ENCODE results near the gene CRYL1. TPM values are rescaled to one million over a fixed set of nuclear protein-coding genes. Genes with fewer than 3 reads are reported as not detected.

The CRYL1 gene
- total and polyA plus RNA-seq, 7 donors = 33.0 to 183 (median 53.5) TPM

DNA sequence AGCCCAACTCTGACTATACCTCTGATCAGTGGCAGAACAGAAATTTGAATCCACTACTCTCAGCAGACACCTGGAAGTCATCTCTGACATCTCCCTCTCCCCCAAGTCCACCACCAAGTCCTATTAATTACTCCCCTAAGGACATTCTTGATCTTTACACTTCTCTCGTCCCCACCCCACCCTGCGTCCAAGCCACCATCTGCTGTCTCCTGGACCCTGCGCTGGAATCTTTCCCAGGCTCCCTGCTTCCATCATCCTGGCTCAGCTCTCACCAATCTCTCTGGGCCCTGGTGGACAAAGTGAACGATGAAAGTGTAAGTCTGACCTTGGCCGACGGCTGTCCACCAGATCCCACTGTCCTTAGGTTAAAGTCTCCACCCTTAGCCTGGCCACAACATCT is 147.9 kb downstream of the CRYL1 start:
- WGBS, 2 donors = 90% methylated on average over 6 of the region's 6 CpGs
- H3K27ac ChIP-seq = no peak overlapping the region
- no peak overlapping the region for H3K4me3 ChIP-seq
- TF ChIP-seq, protein P1, sequence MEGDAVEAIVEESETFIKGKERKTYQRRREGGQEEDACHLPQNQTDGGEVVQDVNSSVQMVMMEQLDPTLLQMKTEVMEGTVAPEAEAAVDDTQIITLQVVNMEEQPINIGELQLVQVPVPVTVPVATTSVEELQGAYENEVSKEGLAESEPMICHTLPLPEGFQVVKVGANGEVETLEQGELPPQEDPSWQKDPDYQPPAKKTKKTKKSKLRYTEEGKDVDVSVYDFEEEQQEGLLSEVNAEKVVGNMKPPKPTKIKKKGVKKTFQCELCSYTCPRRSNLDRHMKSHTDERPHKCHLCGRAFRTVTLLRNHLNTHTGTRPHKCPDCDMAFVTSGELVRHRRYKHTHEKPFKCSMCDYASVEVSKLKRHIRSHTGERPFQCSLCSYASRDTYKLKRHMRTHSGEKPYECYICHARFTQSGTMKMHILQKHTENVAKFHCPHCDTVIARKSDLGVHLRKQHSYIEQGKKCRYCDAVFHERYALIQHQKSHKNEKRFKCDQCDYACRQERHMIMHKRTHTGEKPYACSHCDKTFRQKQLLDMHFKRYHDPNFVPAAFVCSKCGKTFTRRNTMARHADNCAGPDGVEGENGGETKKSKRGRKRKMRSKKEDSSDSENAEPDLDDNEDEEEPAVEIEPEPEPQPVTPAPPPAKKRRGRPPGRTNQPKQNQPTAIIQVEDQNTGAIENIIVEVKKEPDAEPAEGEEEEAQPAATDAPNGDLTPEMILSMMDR (IDR thresholded peaks at IDR 0.05) = no peak
- TF ChIP-seq POLR2A (IDR thresholded peaks at IDR 0.05) = no peak
- TF ChIP-seq EP300 (IDR thresholded peaks at IDR 0.05) = no peak
- no peak for TF ChIP-seq POLR2AphosphoS5 (IDR thresholded peaks at IDR 0.05)
- H3K4me1 ChIP-seq = no peaks in the 10 kb centered on the region
- no peak for DNase-seq
- H3K27me3 ChIP-seq = no peaks in the 10 kb centered on the region
- intact Hi-C loops (cut with DNase I) = no loop called here
- no peaks in the 10 kb centered on the region for H3K9me3 ChIP-seq
- no peaks in the 10 kb centered on the region for H3K36me3 ChIP-seq

DNA sequence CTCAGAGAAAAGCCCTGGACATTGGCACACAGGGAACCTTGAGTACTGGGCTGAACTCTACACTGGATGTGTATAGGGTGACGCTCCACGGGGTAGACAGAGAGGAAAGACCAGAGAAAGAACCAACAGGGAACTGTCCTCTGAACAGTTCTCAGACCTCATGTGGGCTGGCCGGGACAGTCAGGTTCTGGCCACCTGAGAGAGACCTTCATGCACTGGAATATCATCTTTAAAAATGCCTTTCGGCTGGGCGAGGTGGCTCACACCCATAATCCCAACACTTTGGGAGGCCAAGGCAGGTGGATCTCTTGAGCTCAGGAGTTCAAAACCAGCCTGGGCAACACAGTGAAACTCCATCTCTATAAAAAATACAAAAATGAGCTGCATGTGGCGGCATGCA is 149.8 kb downstream of the CRYL1 start:
- intact Hi-C loops (cut with DNase I) = no loop called here
- 85 to 90% methylated on average over 6 of the region's 6 CpGs for WGBS, 2 donors
- H3K9me3 ChIP-seq = no peaks in the 10 kb centered on the region

DNA sequence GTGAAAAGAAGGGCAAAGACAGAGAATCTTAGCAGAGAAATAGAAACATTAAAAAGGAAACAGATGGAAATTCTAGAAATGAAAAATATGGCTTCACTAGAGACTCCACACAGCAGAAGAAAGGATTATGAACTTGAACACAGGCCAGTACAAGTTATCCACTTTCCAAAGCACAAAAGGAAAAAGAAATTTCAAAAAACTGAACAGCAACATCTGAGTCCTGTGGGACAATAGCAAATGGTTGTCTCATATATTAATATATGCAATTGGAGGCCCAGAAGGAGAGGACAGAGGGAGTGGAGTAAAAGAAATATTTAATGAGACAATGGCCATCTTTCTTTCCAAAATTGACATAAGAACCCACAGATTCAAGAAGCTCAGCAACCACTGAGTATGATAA is 151.8 kb downstream of the CRYL1 start:
- intact Hi-C loops (cut with DNase I) = no loop called here
- Histone ChIP-seq H3K36me3 (no peaks in the 10 kb centered on the region), H3K4me3 (no peak overlapping the region), H3K27ac (no peak overlapping the region), H3K4me1 (no peaks in the 10 kb centered on the region), H3K27me3 (no peaks in the 10 kb centered on the region), H3K9me3 (no peaks in the 10 kb centered on the region)
- no peak for TF ChIP-seq EP300 (IDR thresholded peaks at IDR 0.05)
- TF ChIP-seq, protein P1 (IDR thresholded peaks at IDR 0.05) = no peak
- no peak for TF ChIP-seq POLR2A (IDR thresholded peaks at IDR 0.05)
- no peak for TF ChIP-seq POLR2AphosphoS5 (IDR thresholded peaks at IDR 0.05)
- DNase-seq = no peak

More for the DNA sequence above, 149.8 kb downstream of the CRYL1 start:
- Histone ChIP-seq H3K4me3 (no peak overlapping the region), H3K27me3 (no peaks in the 10 kb centered on the region), H3K36me3 (no peaks in the 10 kb centered on the region), H3K4me1 (no peaks in the 10 kb centered on the region), H3K27ac (no peak overlapping the region)
- no peak for DNase-seq
- TF ChIP-seq POLR2AphosphoS5 (IDR thresholded peaks at IDR 0.05) (no peak), EP300 (IDR thresholded peaks at IDR 0.05) (no peak), POLR2A (IDR thresholded peaks at IDR 0.05) (no peak)
- TF ChIP-seq, protein P1 (IDR thresholded peaks at IDR 0.05) = no peak

DNA sequence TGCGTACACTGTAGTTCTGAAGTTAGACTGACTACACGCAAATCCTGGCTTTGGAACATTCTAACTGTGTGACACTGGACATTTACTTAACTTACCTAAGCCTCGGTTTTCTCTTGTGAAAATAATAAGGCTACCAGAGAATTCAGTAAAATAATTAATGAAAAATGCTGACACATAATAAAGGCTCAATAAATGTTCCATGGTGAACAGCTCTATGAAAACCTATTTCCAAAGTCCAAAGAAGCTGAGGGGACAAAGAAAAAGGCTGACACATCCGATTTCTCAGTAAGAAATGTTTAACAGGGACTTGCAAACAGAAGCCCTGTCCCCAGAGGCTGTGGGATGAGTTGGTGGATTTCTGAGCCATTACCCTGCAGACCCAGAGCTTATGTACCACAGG is 153.8 kb downstream of the CRYL1 start:
- DNase-seq = no peak
- intact Hi-C loops (cut with DNase I) = no loop called here
- Histone ChIP-seq H3K27me3 (peaks cover 0 to 3% (median 0%) of the 10 kb centered on the region in 3 donors), H3K36me3 (no peaks in the 10 kb centered on the region), H3K9me3 (no peaks in the 10 kb centered on the region), H3K27ac (no peak overlapping the region), H3K4me1 (no peaks in the 10 kb centered on the region), H3K4me3 (no peak overlapping the region)
- 92 to 93% methylated on average over 4 of the region's 4 CpGs for WGBS, 2 donors
- TF ChIP-seq POLR2A (IDR thresholded peaks at IDR 0.05) = no peak
- TF ChIP-seq, protein P1 (IDR thresholded peaks at IDR 0.05) = no peak
- TF ChIP-seq POLR2AphosphoS5 (IDR thresholded peaks at IDR 0.05) = no peak
- TF ChIP-seq EP300 (IDR thresholded peaks at IDR 0.05) = no peak

DNA sequence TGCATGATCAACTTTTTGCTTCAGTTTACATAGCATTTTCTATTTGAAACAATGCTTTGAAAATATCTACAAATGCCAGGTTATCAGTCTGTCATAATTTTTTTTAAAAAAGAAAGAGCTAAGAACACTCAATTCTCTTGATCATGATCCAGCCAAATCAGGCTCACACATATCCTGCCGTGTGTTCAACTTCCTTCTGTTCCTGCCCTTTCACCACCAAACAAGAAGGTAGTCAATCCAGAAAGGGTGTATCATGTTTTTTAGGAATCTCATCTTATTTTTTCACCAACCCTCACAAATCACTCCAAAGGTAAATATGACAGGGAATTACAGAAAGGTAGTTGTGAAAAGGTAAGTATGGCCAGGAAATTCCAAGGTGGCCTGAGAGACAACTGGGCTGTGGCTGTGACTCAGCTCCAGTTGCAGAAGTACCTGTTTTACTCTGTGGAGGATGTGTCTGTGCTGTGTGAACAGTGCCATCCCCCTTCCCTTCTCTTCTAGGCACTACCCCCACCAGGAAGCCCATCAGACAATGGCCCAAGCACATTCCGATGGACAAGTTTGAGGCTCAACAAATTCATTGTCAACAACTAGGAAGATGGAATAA is 154.7 kb downstream of the CRYL1 start:
- Histone ChIP-seq H3K4me1 (no peaks in the 10 kb centered on the region), H3K27ac (no peak overlapping the region), H3K27me3 (peaks cover 0 to 3% (median 0%) of the 10 kb centered on the region in 3 donors), H3K36me3 (no peaks in the 10 kb centered on the region), H3K9me3 (no peaks in the 10 kb centered on the region), H3K4me3 (no peak overlapping the region)
- intact Hi-C loops (cut with DNase I) = no loop called here
- WGBS, 2 donors = 49 to 54% methylated on average over 2 of the region's 2 CpGs
- DNase-seq = no peak
- no peak for TF ChIP-seq POLR2AphosphoS5 (IDR thresholded peaks at IDR 0.05)
- TF ChIP-seq, protein P1 (IDR thresholded peaks at IDR 0.05) = no peak
- TF ChIP-seq POLR2A (IDR thresholded peaks at IDR 0.05) = no peak
- no peak for TF ChIP-seq EP300 (IDR thresholded peaks at IDR 0.05)

All from sigmoid colon (tissue), 7 donors.